ENCODE results near the gene C2orf69.

DNA sequence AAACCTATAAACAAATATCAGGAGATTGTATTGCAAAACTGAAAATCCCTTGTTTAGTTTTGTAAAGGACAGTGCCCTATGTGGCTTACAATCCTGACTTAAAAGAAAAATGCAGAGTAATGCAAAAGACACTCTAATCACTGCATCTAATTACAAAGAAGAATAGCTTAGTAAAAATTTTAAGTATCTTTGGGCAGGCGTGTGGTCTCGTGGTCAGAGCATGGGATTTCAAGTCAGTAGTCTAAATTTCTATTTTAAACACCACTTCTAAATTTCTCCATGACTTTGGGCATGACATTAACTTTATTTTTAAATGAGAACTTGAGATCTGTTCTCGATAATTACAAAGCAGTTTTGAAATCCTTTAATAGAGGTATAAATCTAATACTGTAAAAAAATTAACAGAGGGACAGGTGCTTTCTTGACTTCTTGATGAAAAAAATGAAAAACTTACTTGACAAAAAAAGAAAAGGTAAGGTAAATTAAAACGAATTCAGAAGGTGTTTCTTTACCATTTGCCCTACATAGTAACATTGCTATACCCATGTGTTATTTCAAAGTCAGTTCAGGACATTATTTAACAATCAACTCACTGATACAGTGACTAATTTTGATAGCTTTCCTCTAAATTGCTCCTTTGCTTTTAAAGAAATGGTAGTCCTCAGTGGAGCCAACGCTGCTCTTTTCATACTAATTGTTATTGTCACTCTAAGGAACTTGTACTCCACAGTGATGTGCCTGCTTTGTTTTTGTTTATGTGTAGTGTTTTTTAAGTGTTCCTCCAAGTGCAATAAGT is 42.5 kb upstream of the C2orf69 start:
- TF ChIP-seq, protein P1, sequence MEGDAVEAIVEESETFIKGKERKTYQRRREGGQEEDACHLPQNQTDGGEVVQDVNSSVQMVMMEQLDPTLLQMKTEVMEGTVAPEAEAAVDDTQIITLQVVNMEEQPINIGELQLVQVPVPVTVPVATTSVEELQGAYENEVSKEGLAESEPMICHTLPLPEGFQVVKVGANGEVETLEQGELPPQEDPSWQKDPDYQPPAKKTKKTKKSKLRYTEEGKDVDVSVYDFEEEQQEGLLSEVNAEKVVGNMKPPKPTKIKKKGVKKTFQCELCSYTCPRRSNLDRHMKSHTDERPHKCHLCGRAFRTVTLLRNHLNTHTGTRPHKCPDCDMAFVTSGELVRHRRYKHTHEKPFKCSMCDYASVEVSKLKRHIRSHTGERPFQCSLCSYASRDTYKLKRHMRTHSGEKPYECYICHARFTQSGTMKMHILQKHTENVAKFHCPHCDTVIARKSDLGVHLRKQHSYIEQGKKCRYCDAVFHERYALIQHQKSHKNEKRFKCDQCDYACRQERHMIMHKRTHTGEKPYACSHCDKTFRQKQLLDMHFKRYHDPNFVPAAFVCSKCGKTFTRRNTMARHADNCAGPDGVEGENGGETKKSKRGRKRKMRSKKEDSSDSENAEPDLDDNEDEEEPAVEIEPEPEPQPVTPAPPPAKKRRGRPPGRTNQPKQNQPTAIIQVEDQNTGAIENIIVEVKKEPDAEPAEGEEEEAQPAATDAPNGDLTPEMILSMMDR (IDR thresholded peaks at IDR 0.05), result no peak
- TF ChIP-seq EP300 (IDR thresholded peaks at IDR 0.05), result no peak
- no peak for TF ChIP-seq POLR2A (IDR thresholded peaks at IDR 0.05)

Data from suprapubic skin (tissue), 3 donors.